Peyer's patch (tissue), 4 donors: ENCODE data around the gene TSPAN31.
A peak's percentile ranks its signal among the peaks of the same experiment; 100 is the strongest.

Experiments used
- CTCF ChIP-seq, 6 experiments: fragments of 450-650 bp in 4 of 6; fragments of 200-600 bp in 2 of 6; sonication (generic) in 1 of 6; IDR thresholded peaks; one replicate each; pipeline ENCODE4 v1.5.1; 2017 to 2019; ENCODE audit warnings: antibody characterized with exemption in 6 of 6, mild to moderate bottlenecking in 3 of 6, moderate library complexity in 1 of 6
- POLR2A ChIP-seq, 2 donors: fragments of 450-650 bp; IDR thresholded peaks; one replicate each; pipeline ENCODE4 v1.5.1; 2017; ENCODE audit warnings: antibody characterized with exemption in 2 of 2, mild to moderate bottlenecking in 2 of 2, moderate library complexity in 2 of 2

- TF ChIP-seq CTCF (IDR thresholded peaks at IDR 0.05) (peak in 1 of 6 experiments; percentile 19), POLR2A (IDR thresholded peaks at IDR 0.05) (peak in 1 of 2 donors; percentile 54)
These were observed 27.1 kb downstream of the TSPAN31 start, which contains the start of gene METTL1 for GRCh38 chr12:57771873-57772428.
